ENCODE measurements around the gene CDH4.

The CDH4 gene

GRCh38 chr20:61880706-61881105 lies 628.6 kb downstream of the CDH4 start:
- Histone ChIP-seq H3K4ac (ENCODE audit: low read depth, low read length) (no peak overlapping the region), H4K12ac (ENCODE audit: low read depth, low read length) (no peak overlapping the region), H3K9me3 (ENCODE audit: insufficient read depth, low read depth, low read length) (peaks cover 3% of the 10 kb centered on the region), H3K36me3 (ENCODE audit: control insufficient read depth in 1 of 2, insufficient read depth in 2 of 2, low read length in 2 of 2) (no peaks in the 10 kb centered on the region), H3K18ac (ENCODE audit: low read length) (no peak overlapping the region), H3K23ac (ENCODE audit: low read length) (no peak overlapping the region), H3K79me2 (ENCODE audit: control insufficient read depth, insufficient read depth, low read length, poor library complexity) (no peaks in the 10 kb centered on the region), H3K4me1 (ENCODE audit: control insufficient read depth in 1 of 2, insufficient read depth in 2 of 2, low read length in 2 of 2) (no peaks in the 10 kb centered on the region), H3K14ac (ENCODE audit: low read length) (no peak overlapping the region), H3K79me1 (ENCODE audit: low read length) (no peaks in the 10 kb centered on the region), H3K27me3 (ENCODE audit: insufficient read depth, low read length) (no peaks in the 10 kb centered on the region), H2AFZ (ENCODE audit: insufficient read depth, low read length, poor library complexity) (no peak overlapping the region), H4K91ac (ENCODE audit: low read depth, low read length) (no peak overlapping the region), H3K27ac (ENCODE audit: low read depth, low read length) (no peak overlapping the region), H3K9ac (ENCODE audit: low read length) (no peak overlapping the region), H2BK120ac (ENCODE audit: insufficient read depth, low read length, poor library complexity) (no peak overlapping the region), H3K4me3 (ENCODE audit: low read depth, low read length) (no peak overlapping the region), H2BK5ac (ENCODE audit: low read depth, low read length, poor library complexity) (no peak overlapping the region), H3K4me2 (ENCODE audit: low read length) (no peak overlapping the region), H2BK12ac (ENCODE audit: low read length) (no peak overlapping the region), H2AK5ac (ENCODE audit: low read length) (no peak overlapping the region), H4K8ac (ENCODE audit: low read depth, low read length) (no peak overlapping the region)
- WGBS (ENCODE audit: extremely low coverage, insufficient coverage, insufficient read length), result no CpG with 5 or more reads among the region's 8 CpGs
- DNase-seq, result no peak

GRCh38 chr20:61881416-61881815 lies 629.4 kb downstream of the CDH4 start:
- no peak overlapping the region for H3K9ac ChIP-seq (ENCODE audit: low read length)
- no peaks in the 10 kb centered on the region for H3K27me3 ChIP-seq (ENCODE audit: insufficient read depth, low read length)
- H4K12ac ChIP-seq (ENCODE audit: low read depth, low read length), result no peak overlapping the region
- H2BK120ac ChIP-seq (ENCODE audit: insufficient read depth, low read length, poor library complexity), result no peak overlapping the region
- no peak overlapping the region for H3K4ac ChIP-seq (ENCODE audit: low read depth, low read length)
- no peak overlapping the region for H3K4me3 ChIP-seq (ENCODE audit: low read depth, low read length)
- no peak for DNase-seq
- no peak overlapping the region for H2AFZ ChIP-seq (ENCODE audit: insufficient read depth, low read length, poor library complexity)
- H3K79me1 ChIP-seq (ENCODE audit: low read length), result no peaks in the 10 kb centered on the region
- no peaks in the 10 kb centered on the region for H3K36me3 ChIP-seq (ENCODE audit: control insufficient read depth in 1 of 2, insufficient read depth in 2 of 2, low read length in 2 of 2)
- no peak overlapping the region for H3K4me2 ChIP-seq (ENCODE audit: low read length)
- WGBS (ENCODE audit: extremely low coverage, insufficient coverage, insufficient read length), result no CpG with 5 or more reads among the region's 19 CpGs
- H2AK5ac ChIP-seq (ENCODE audit: low read length), result no peak overlapping the region
- H3K27ac ChIP-seq (ENCODE audit: low read depth, low read length), result no peak overlapping the region
- H3K18ac ChIP-seq (ENCODE audit: low read length), result no peak overlapping the region
- no peak overlapping the region for H4K91ac ChIP-seq (ENCODE audit: low read depth, low read length)
- H3K79me2 ChIP-seq (ENCODE audit: control insufficient read depth, insufficient read depth, low read length, poor library complexity), result no peaks in the 10 kb centered on the region
- H3K14ac ChIP-seq (ENCODE audit: low read length), result no peak overlapping the region
- no peak overlapping the region for H3K23ac ChIP-seq (ENCODE audit: low read length)
- H3K9me3 ChIP-seq (ENCODE audit: insufficient read depth, low read depth, low read length), result peaks cover 3% of the 10 kb centered on the region
- H4K8ac ChIP-seq (ENCODE audit: low read depth, low read length), result no peak overlapping the region
- H3K4me1 ChIP-seq (ENCODE audit: control insufficient read depth in 1 of 2, insufficient read depth in 2 of 2, low read length in 2 of 2), result no peaks in the 10 kb centered on the region
- H2BK12ac ChIP-seq (ENCODE audit: low read length), result no peak overlapping the region
- no peak overlapping the region for H2BK5ac ChIP-seq (ENCODE audit: low read depth, low read length, poor library complexity)

GRCh38 chr20:61881861-61882260 lies 629.8 kb downstream of the CDH4 start:
- Histone ChIP-seq H3K9me3 (ENCODE audit: insufficient read depth, low read depth, low read length) (peaks cover 3% of the 10 kb centered on the region), H3K79me1 (ENCODE audit: low read length) (no peaks in the 10 kb centered on the region), H3K14ac (ENCODE audit: low read length) (no peak overlapping the region), H2BK5ac (ENCODE audit: low read depth, low read length, poor library complexity) (no peak overlapping the region), H3K9ac (ENCODE audit: low read length) (no peak overlapping the region), H3K79me2 (ENCODE audit: control insufficient read depth, insufficient read depth, low read length, poor library complexity) (no peaks in the 10 kb centered on the region), H4K8ac (ENCODE audit: low read depth, low read length) (no peak overlapping the region), H2BK120ac (ENCODE audit: insufficient read depth, low read length, poor library complexity) (no peak overlapping the region), H3K4me2 (ENCODE audit: low read length) (no peak overlapping the region), H3K4me1 (ENCODE audit: control insufficient read depth in 1 of 2, insufficient read depth in 2 of 2, low read length in 2 of 2) (no peaks in the 10 kb centered on the region), H4K91ac (ENCODE audit: low read depth, low read length) (no peak overlapping the region), H4K12ac (ENCODE audit: low read depth, low read length) (no peak overlapping the region), H3K18ac (ENCODE audit: low read length) (no peak overlapping the region), H3K23ac (ENCODE audit: low read length) (no peak overlapping the region), H3K4ac (ENCODE audit: low read depth, low read length) (no peak overlapping the region), H3K36me3 (ENCODE audit: control insufficient read depth in 1 of 2, insufficient read depth in 2 of 2, low read length in 2 of 2) (no peaks in the 10 kb centered on the region), H2BK12ac (ENCODE audit: low read length) (no peak overlapping the region), H3K27me3 (ENCODE audit: insufficient read depth, low read length) (no peaks in the 10 kb centered on the region), H2AFZ (ENCODE audit: insufficient read depth, low read length, poor library complexity) (no peak overlapping the region), H3K4me3 (ENCODE audit: low read depth, low read length) (no peak overlapping the region), H2AK5ac (ENCODE audit: low read length) (no peak overlapping the region), H3K27ac (ENCODE audit: low read depth, low read length) (no peak overlapping the region)
- WGBS (ENCODE audit: extremely low coverage, insufficient coverage, insufficient read length), result no CpG with 5 or more reads among the region's 13 CpGs
- DNase-seq, result no peak

GRCh38 chr20:61882716-61883615 lies 630.9 kb downstream of the CDH4 start:
- no CpG with 5 or more reads among the region's 32 CpGs for whole genome bisulfite sequencing (ENCODE audit: extremely low coverage, insufficient coverage, insufficient read length)
- no peak overlapping the region for H4K91ac ChIP-seq (ENCODE audit: low read depth, low read length)
- no peak overlapping the region for H2AFZ ChIP-seq (ENCODE audit: insufficient read depth, low read length, poor library complexity)
- H3K79me1 ChIP-seq (ENCODE audit: low read length), result no peaks in the 10 kb centered on the region
- peaks cover 3% of the 10 kb centered on the region for H3K9me3 ChIP-seq (ENCODE audit: insufficient read depth, low read depth, low read length)
- no peak overlapping the region for H3K9ac ChIP-seq (ENCODE audit: low read length)
- H3K27ac ChIP-seq (ENCODE audit: low read depth, low read length), result no peak overlapping the region
- DNase-seq, result no peak
- H3K23ac ChIP-seq (ENCODE audit: low read length), result no peak overlapping the region
- H3K4ac ChIP-seq (ENCODE audit: low read depth, low read length), result no peak overlapping the region
- H2BK5ac ChIP-seq (ENCODE audit: low read depth, low read length, poor library complexity), result no peak overlapping the region
- H3K79me2 ChIP-seq (ENCODE audit: control insufficient read depth, insufficient read depth, low read length, poor library complexity), result no peaks in the 10 kb centered on the region
- H3K14ac ChIP-seq (ENCODE audit: low read length), result no peak overlapping the region
- H4K12ac ChIP-seq (ENCODE audit: low read depth, low read length), result no peak overlapping the region
- no peak overlapping the region for H2BK120ac ChIP-seq (ENCODE audit: insufficient read depth, low read length, poor library complexity)
- no peak overlapping the region for H2AK5ac ChIP-seq (ENCODE audit: low read length)
- no peak overlapping the region for H3K18ac ChIP-seq (ENCODE audit: low read length)
- no peaks in the 10 kb centered on the region for H3K4me1 ChIP-seq (ENCODE audit: control insufficient read depth in 1 of 2, insufficient read depth in 2 of 2, low read length in 2 of 2)
- H3K36me3 ChIP-seq (ENCODE audit: control insufficient read depth in 1 of 2, insufficient read depth in 2 of 2, low read length in 2 of 2), result no peaks in the 10 kb centered on the region
- H3K27me3 ChIP-seq (ENCODE audit: insufficient read depth, low read length), result no peaks in the 10 kb centered on the region
- H2BK12ac ChIP-seq (ENCODE audit: low read length), result no peak overlapping the region
- H3K4me3 ChIP-seq (ENCODE audit: low read depth, low read length), result no peak overlapping the region
- H3K4me2 ChIP-seq (ENCODE audit: low read length), result no peak overlapping the region
- H4K8ac ChIP-seq (ENCODE audit: low read depth, low read length), result no peak overlapping the region
